NCI-H82 treated with DMSO at 0.1 percent for 48 hours (cell line): ENCODE results near the gene KIAA1671.
A peak's percentile ranks its signal among the peaks of the same experiment; 100 is the strongest.
"Not testable (repeated sequence)": the region's sequence is repeated elsewhere in the genome, so short reads cannot be mapped to it uniquely, and the experiment has no call there.

Experiments used
- DNase-seq: peaks from one replicate; lab custom pipeline; 2025; ENCODE audit not compliant: unreplicated experiment; lab: John Stamatoyannopoulos, UW

KIAA1671 gene

DNA sequence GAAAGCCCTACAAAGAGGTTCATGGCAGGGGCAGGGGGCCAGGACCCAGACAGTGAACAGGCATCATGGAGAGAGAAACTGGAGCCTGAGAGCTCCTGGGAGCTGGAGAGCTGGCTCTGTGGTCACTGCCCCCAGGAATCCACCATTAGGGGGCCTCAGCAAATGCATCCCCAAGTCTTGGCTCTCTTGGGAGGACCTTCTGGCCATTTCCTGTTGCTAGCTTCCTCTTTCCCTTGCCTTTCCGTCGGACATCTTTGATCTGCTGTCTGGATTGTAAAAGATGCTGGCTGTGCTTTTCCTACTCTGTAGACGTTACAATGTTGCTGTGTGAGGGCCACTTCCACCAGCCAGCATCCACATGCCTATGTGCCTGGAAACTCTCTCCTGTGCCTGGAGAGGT, 259.8 kb downstream of the KIAA1671 start:
- no peak for DNase-seq

GRCh38 chr22:25213221-25213620, 260.7 kb downstream of the KIAA1671 start:
- DNase-seq = no peak

DNA sequence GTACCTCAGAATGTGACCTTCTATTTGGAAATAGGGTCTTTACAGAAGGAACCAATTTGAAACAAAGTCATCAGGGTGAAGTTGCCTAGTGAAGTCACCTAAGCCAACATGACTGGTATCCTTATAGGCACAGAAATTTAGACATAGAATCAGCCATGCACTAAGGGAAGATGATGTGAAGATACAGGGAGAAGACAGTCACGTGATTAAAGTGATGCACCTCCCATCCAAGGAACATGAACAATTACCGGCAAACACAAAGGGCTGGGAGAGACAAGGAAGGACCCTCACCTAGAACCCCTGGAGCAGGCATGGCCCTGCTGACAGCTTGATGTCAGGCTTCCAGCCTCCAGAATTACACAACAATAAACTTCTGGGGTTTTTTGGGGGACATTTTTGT, 263.7 kb downstream of the KIAA1671 start:
- no peak for DNase-seq

GRCh38 chr22:25219211-25219689, 266.7 kb downstream of the KIAA1671 start, which contains the start of gene CRYBB2:
CRYBB2 (plus strand) TSS chr22:25219639; CDS start chr22:25221430, 1,791 bp downstream.
- DNase-seq = no peak

GRCh38 chr22:25219948-25220442, 267.5 kb downstream of the KIAA1671 start:
- no peak for DNase-seq

DNA sequence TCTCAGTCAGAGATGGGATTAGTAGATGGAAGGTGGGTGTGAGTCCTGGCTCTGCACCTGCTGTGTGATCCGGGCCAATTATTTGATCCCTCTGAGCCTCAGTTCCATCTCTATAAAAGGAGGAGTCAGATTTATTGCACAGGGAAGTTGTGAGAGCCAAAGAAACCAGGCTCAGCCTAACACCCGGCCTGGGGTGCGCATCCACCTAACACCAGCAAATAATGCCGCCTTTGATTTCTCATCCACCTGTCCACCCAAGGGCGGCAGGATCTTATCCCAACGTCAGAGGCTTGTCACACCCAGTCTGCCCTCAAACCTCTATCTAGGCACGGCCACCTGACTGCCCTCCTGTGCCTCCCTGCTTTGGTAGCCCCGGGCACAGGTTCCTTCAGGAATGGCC, 269.3 kb downstream of the KIAA1671 start:
- no peak for DNase-seq

GRCh38 chr22:25223269-25223850, 270.8 kb downstream of the KIAA1671 start:
- DNase-seq = no peak

DNA sequence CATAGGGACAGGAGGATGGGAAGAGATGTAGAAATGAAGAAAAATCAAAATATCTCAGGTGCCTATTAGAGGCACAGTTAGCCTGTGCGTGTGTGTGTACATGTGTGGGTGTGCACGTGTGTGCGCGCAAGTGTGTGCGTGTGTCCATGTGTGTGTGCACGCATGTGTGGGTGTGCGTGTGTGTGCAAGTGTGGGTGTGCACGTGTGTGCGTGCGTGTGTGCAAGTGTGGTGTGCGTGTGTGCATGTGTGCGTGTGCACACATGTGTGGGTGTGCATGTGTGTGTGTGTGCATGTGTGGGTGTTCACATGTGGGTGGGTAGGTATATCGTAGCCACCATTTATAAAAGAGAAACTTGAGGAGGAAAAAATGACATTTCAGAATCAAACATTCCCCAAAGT, 276.3 kb downstream of the KIAA1671 start:
- DNase-seq = no peak

- not testable (repeated sequence) for DNase-seq
Observed at GRCh38 chr22:25230760-25231159, 278.2 kb downstream of the KIAA1671 start.

- no peak for DNase-seq
Observed at GRCh38 chr22:25232301-25232700, 279.8 kb downstream of the KIAA1671 start.

GRCh38 chr22:25233706-25234105, 281.2 kb downstream of the KIAA1671 start:
- DNase-seq = not testable (repeated sequence)

DNA sequence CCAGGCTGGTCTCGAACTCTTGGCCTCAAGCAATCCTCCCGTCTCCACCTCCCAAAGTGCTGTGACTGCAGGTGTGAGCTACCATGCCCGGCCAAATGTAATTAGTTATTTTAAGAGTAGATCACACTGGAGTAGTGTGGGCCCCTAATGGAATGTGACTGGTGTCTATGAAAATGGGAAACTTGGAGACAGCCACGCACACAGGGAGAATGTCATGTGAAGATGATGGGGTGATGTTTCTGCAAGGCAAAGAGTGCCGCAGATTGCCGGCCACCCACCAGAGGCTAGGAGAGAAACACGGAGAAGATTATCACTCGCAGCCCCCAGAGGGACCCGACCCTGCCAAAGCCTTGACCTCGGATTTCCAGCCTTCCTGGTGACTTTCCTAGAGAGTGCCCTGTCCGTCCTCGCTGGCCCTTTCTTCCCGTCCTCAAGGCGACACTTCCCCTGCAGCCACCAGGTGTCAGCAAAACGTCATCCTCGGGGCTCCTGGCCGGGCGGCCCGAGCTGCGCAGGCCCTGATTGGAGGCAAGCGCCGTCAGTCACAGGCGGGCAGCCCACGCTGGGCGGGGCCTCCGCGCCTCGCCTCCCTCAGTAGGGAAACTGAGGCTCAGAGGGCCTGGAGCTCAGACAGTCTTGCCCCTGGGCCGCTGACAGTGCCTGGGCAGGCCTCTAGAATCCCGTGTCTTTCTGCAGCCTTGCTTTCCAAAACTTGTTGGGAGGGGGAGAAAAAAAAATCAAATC, 283.2 kb downstream of the KIAA1671 start:
- DNase-seq = peak; percentile 4

DNA sequence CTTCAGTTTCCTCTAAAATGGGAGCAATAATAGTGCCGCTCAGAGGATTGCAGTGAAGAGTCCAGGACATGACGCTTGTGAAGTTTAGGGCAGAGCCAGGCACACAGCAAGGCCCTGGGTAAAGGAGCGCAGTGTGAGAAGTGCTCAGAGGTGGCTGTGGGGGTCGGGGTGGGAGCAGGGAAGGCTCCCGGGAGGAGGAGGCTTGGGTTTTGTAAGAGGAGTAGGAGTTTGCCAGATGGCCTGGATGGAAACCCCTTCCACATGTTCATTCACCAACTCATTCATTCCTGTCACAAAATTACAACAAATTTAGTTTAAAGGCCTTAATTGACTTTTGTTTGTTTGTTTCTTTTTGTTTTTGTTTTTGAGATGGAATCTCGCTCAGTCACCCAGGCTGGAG, 283.9 kb downstream of the KIAA1671 start:
- no peak for DNase-seq

- no peak for DNase-seq
Observed at GRCh38 chr22:25237503-25237902, 285.0 kb downstream of the KIAA1671 start.

DNA sequence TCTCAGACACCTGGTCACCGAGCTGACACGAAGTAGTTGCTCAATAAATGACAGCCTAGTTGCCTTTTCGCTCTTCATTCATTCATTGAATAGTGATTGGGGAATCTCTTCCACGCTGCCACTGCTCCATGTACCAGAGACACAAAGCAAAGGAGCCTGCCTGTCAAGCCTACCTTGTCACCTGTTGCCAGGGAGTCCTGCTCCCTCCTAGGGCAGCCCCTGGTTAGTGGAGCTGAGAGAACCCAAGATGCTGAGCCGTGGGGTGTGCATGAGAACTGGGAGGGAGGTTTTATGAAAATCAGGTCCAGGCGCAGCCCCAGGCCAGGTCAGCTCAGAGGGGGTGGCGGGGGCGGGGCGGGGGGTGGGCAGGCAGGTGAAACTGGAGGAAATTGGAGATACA, 285.5 kb downstream of the KIAA1671 start:
- DNase-seq = not testable (repeated sequence)
